Mesenchymal stem cell (in vitro differentiated cells and primary cell): ENCODE measurements around the gene NTPCR.

ENCODE experiments used
- DNase-seq: peaks from one replicate; pipeline ENCODE4 v3.0.0-alpha.2; 2013
- H2AFZ ChIP-seq: one replicate; pipeline ENCODE4 v1.6.1; 2013; ENCODE audit warnings: low read depth, mild to moderate bottlenecking, control low read depth, inconsistent platforms, low read length, moderate library complexity
- H2AK5ac ChIP-seq: 2 replicates; pipeline ENCODE4 v1.6.1; 2013; ENCODE audit warnings: low read length, moderate library complexity, mild to moderate bottlenecking, inconsistent platforms; ENCODE audit not compliant: severe bottlenecking
- H2BK120ac ChIP-seq: one replicate; pipeline ENCODE4 v1.6.1; 2013; ENCODE audit warnings: low read depth, mild to moderate bottlenecking, inconsistent platforms, low read length, moderate library complexity
- H2BK12ac ChIP-seq, 2 experiments: one replicate each; pipeline ENCODE4 v1.6.1; 2013; ENCODE audit warnings: inconsistent platforms in 2 of 2, low read length in 2 of 2, mild to moderate bottlenecking in 2 of 2, moderate library complexity in 2 of 2, control low read depth in 1 of 2
- H2BK15ac ChIP-seq: one replicate; pipeline ENCODE4 v1.6.1; 2013; ENCODE audit warnings: mild to moderate bottlenecking, low read depth, inconsistent platforms; ENCODE audit not compliant: poor library complexity, severe bottlenecking
- H2BK5ac ChIP-seq: 2 replicates; pipeline ENCODE4 v1.6.1; 2013; ENCODE audit warnings: low read depth, mild to moderate bottlenecking, low read length, control low read depth, inconsistent platforms; ENCODE audit not compliant: poor library complexity, severe bottlenecking
- H3K14ac ChIP-seq, 2 experiments: one replicate each; pipeline ENCODE4 v1.6.1; 2013; ENCODE audit warnings: inconsistent platforms in 2 of 2, low read length in 2 of 2, control low read depth in 1 of 2, mild to moderate bottlenecking in 1 of 2, moderate library complexity in 1 of 2
- H3K18ac ChIP-seq, 2 experiments: one replicate each; pipeline ENCODE4 v1.6.1; 2013; ENCODE audit warnings: inconsistent platforms in 2 of 2, low read length in 2 of 2, control low read depth in 1 of 2, low read depth in 1 of 2, mild to moderate bottlenecking in 1 of 2
- H3K23ac ChIP-seq, 2 experiments: one replicate each; pipeline ENCODE4 v1.6.1; 2013; ENCODE audit warnings: inconsistent platforms in 2 of 2, low read length in 2 of 2, mild to moderate bottlenecking in 2 of 2, moderate library complexity in 2 of 2, control low read depth in 1 of 2
- H3K27ac ChIP-seq: 2 replicates; pipeline ENCODE4 v1.5.1; 2013; ENCODE audit warnings: mild to moderate bottlenecking, moderate library complexity, low read length, control low read depth, inconsistent platforms; ENCODE audit not compliant: poor library complexity, severe bottlenecking
- H3K27me3 ChIP-seq, 2 experiments: 2 replicates each; pipeline versions ENCODE4 v1.6.1 to v1.7.0; 2013; ENCODE audit warnings: low read length in 2 of 2, mild to moderate bottlenecking in 2 of 2, moderate library complexity in 2 of 2, control low read depth in 1 of 2, inconsistent platforms in 1 of 2; ENCODE audit not compliant: control insufficient read depth in 1 of 2, insufficient read depth in 1 of 2
- H3K36me3 ChIP-seq, 2 experiments: 2 replicates each; pipeline versions ENCODE4 v1.6.1 to v1.7.0; 2013; ENCODE audit warnings: low read length in 2 of 2, control low read depth in 1 of 2, inconsistent platforms in 1 of 2, low read depth in 1 of 2, mild to moderate bottlenecking in 1 of 2; ENCODE audit not compliant: insufficient read depth in 2 of 2, control insufficient read depth in 1 of 2
- H3K4ac ChIP-seq, 2 experiments: one replicate each; pipeline ENCODE4 v1.6.1; 2013; ENCODE audit warnings: inconsistent platforms in 2 of 2, low read length in 2 of 2, mild to moderate bottlenecking in 2 of 2, moderate library complexity in 2 of 2, control low read depth in 1 of 2, low read depth in 1 of 2
- H3K4me1 ChIP-seq: 2 replicates; pipeline ENCODE4 v1.6.1; 2013; ENCODE audit warnings: low read depth, low read length, control low read depth; ENCODE audit not compliant: control insufficient read depth, insufficient read depth
- H3K4me2 ChIP-seq: 2 replicates; pipeline ENCODE4 v1.6.1; 2013; ENCODE audit warnings: low read length, mild to moderate bottlenecking, inconsistent platforms; ENCODE audit not compliant: poor library complexity, severe bottlenecking
- H3K4me3 ChIP-seq, 2 experiments: 2 replicates each; pipeline versions ENCODE4 v1.5.1 to v1.7.0; 2013; ENCODE audit warnings: low read length in 2 of 2, mild to moderate bottlenecking in 2 of 2, control low read depth in 1 of 2, low read depth in 1 of 2; ENCODE audit not compliant: insufficient read depth in 1 of 2
- H3K79me1 ChIP-seq: replicated peaks from 2 replicates; pipeline ENCODE4 v1.6.1; 2013; ENCODE audit warnings: mild to moderate bottlenecking, control low read depth, low read length, inconsistent platforms; ENCODE audit not compliant: poor library complexity, severe bottlenecking
- H3K9ac ChIP-seq: 2 replicates; pipeline ENCODE4 v1.7.0; 2013; ENCODE audit warnings: mild to moderate bottlenecking, low read length, moderate library complexity
- H3K9me3 ChIP-seq: 2 replicates; pipeline ENCODE4 v1.7.0; 2013; ENCODE audit warnings: mild to moderate bottlenecking, low read length; ENCODE audit not compliant: control insufficient read depth
- H4K8ac ChIP-seq: one replicate; pipeline ENCODE4 v1.6.1; 2013; ENCODE audit warnings: inconsistent platforms, mild to moderate bottlenecking, low read length, moderate library complexity
- H4K91ac ChIP-seq: one replicate; pipeline ENCODE4 v1.6.1; 2013; ENCODE audit warnings: mild to moderate bottlenecking, low read length, inconsistent platforms
- WGBS: methylation state at CpG from one replicate; pipeline ENCODE4 v1.1.7; 2013; ENCODE audit warnings: mixed read lengths; 5-methylcytosine and 5-hydroxymethylcytosine counted together

NTPCR gene

GRCh38 chr1:232942413-232943294, 7.8 kb upstream of the NTPCR start:
- Histone ChIP-seq H2BK5ac (no peak overlapping the region), H3K9me3 (no peaks in the 10 kb centered on the region), H2AK5ac (no peak overlapping the region), H3K4ac (no peak overlapping the region), H4K8ac (no peak overlapping the region), H2BK120ac (no peak overlapping the region), H2BK15ac (no peak overlapping the region), H3K9ac (no peak overlapping the region), H3K14ac (no peak overlapping the region), H3K18ac (no peak overlapping the region), H3K27ac (no peak overlapping the region), H3K4me3 (no peak overlapping the region), H2BK12ac (no peak overlapping the region), H4K91ac (no peak overlapping the region), H3K36me3 (no peaks in the 10 kb centered on the region), H3K27me3 (no peaks in the 10 kb centered on the region), H3K4me2 (no peak overlapping the region), H3K4me1 (no peaks in the 10 kb centered on the region), H2AFZ (peak overlapping the region; percentile 10), H3K23ac (no peak overlapping the region), H3K79me1 (no peaks in the 10 kb centered on the region)
- DNase-seq, result no peak
- WGBS, result 58% methylated on average over 8 of the region's 8 CpGs

- no peak overlapping the region for H3K9ac ChIP-seq
Measured at GRCh38 chr1:232943679-232944252, 6.6 kb upstream of the NTPCR start.

GRCh38 chr1:232944347-232944746, 6.1 kb upstream of the NTPCR start:
- Histone ChIP-seq H2BK120ac (no peak overlapping the region), H2BK15ac (no peak overlapping the region), H3K9me3 (no peaks in the 10 kb centered on the region), H2AK5ac (no peak overlapping the region), H3K4ac (no peak overlapping the region), H4K91ac (no peak overlapping the region), H2BK5ac (no peak overlapping the region), H3K4me3 (no peak overlapping the region), H4K8ac (no peak overlapping the region), H3K18ac (no peak overlapping the region), H3K27me3 (no peaks in the 10 kb centered on the region), H2AFZ (no peak overlapping the region), H3K79me1 (peaks cover under 1% of the 10 kb centered on the region), H3K4me1 (no peaks in the 10 kb centered on the region), H2BK12ac (no peak overlapping the region), H3K4me2 (no peak overlapping the region), H3K36me3 (no peaks in the 10 kb centered on the region), H3K23ac (no peak overlapping the region), H3K9ac (no peak overlapping the region), H3K14ac (no peak overlapping the region), H3K27ac (no peak overlapping the region)
- no peak for DNase-seq
- 88% methylated on average over 4 of the region's 5 CpGs for WGBS

More at GRCh38 chr1:232943679-232944252, 6.6 kb upstream of the NTPCR start:
- Histone ChIP-seq H2BK12ac (no peak overlapping the region), H3K79me1 (no peaks in the 10 kb centered on the region), H3K27me3 (no peaks in the 10 kb centered on the region), H3K4me3 (no peak overlapping the region), H4K8ac (no peak overlapping the region), H3K27ac (no peak overlapping the region), H3K18ac (no peak overlapping the region), H2BK15ac (no peak overlapping the region), H2BK5ac (no peak overlapping the region), H4K91ac (no peak overlapping the region), H3K4me1 (no peaks in the 10 kb centered on the region), H3K4me2 (no peak overlapping the region), H2BK120ac (no peak overlapping the region), H3K14ac (no peak overlapping the region), H2AFZ (no peak overlapping the region), H3K36me3 (no peaks in the 10 kb centered on the region), H2AK5ac (no peak overlapping the region), H3K9me3 (no peaks in the 10 kb centered on the region), H3K4ac (no peak overlapping the region), H3K23ac (no peak overlapping the region)
- no peak for DNase-seq
- 65% methylated on average over 9 of the region's 9 CpGs for WGBS

GRCh38 chr1:232949636-232950196, 695 bp upstream of the NTPCR start:
- WGBS, result 95% methylated on average over 5 of the region's 5 CpGs
- Histone ChIP-seq H3K4me2 (peak overlapping the region; percentile 73), H3K4ac (peak overlapping the region in 1 of 2 experiments; percentile 82), H2BK120ac (no peak overlapping the region), H4K8ac (peak overlapping the region; percentile 95), H3K23ac (no peak overlapping the region), H2BK15ac (no peak overlapping the region), H3K4me3 (peak overlapping the region in 1 of 2 experiments; percentile 89), H3K36me3 (no peaks in the 10 kb centered on the region), H3K79me1 (peaks cover 5% of the 10 kb centered on the region), H3K27me3 (no peaks in the 10 kb centered on the region), H3K4me1 (peaks cover 3% of the 10 kb centered on the region), H3K18ac (peak overlapping the region; percentile 34 to 75), H2AFZ (peak overlapping the region; percentile 60), H4K91ac (no peak overlapping the region), H3K9me3 (no peaks in the 10 kb centered on the region), H2BK5ac (peak overlapping the region; percentile 90), H3K27ac (peak overlapping the region; percentile 98), H3K9ac (peak overlapping the region; percentile 91), H2BK12ac (peak overlapping the region in 1 of 2 experiments; percentile 35), H2AK5ac (peak overlapping the region; percentile 81), H3K14ac (no peak overlapping the region)
- DNase-seq, result no peak
